ENCODE results near the gene PHLDA2.
"Not testable (repeated sequence)": the region's sequence is repeated elsewhere in the genome, so short reads cannot be mapped to it uniquely, and the experiment has no call there.

Gene PHLDA2

DNA sequence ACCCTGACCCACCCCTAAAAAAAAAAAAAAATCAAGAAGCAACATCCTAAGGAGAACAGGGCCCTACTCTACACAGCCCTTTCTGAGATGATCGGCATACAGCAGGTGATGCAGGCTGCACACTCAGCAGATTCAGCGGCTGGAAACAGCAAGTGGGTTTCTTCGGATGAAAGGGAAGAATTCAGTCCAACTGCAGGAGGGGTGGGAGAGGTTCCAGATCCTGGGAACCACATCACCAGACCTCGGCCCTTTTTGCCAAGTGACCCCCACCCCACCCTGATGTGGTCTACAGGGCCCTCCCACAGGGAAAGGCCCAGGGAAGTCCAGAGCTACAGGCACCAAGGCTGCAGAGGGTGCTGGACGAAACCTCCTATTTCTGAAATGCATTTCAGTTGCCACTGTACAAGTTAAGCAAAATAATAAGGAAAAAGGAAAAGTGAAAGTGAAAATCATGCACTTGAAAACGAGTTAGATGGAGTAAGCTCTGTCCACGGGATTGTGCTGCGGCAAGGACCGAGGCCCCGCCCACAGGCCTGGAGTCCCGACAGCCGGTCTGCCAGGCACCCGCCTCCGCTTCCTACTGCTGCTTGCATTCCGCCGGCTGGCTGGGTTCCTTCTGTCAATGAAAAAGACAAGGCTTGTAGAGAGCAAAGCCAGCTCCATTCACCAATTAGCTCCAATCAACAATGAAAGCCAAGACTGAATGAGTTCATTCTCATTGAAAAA, 16.0 kb upstream of the PHLDA2 start:
- peak; percentile 91 to 98 for DNase-seq

DNA sequence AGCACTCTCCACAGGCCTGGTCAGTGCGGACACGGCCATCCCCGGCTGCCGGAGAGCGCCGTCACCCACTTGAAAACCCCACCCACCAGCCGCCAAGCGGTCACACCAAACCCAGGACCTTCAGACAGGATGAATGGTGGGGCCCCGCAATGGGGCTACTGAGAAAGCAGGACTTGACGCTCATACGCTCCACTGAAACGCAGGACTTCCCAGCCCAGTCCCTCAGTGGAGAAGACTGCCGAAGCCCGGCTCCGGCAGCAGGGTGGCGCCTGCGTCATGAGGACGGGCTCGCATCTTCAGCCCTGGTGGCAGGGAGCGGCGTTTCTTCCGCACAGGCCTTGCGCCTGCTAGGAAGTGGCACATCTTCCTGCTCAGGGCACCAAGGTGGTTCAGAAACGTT, 15.3 kb upstream of the PHLDA2 start:
- no peak for DNase-seq

DNA sequence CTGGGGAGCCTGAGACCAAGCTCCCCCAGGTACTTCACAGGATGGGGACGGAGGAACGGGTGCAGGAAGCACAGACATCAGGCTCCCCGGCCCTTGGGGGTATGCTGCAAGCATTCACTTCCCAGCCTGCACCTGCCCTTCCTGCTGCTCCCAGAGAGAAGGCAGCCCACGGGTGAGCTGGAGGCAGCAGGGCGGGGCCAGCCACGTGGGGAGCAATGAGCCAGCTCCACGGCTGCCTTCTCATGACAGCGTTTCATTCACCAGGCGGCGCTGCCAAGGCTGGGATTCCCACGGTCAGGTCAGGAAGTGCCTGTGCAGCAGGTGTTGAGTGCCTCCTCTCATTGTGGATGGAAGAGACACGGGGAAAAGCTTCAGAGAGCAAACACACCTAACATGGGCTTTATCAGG, 14.5 kb upstream of the PHLDA2 start:
- peak in 1 of 2 donors; percentile 57 for DNase-seq

DNA sequence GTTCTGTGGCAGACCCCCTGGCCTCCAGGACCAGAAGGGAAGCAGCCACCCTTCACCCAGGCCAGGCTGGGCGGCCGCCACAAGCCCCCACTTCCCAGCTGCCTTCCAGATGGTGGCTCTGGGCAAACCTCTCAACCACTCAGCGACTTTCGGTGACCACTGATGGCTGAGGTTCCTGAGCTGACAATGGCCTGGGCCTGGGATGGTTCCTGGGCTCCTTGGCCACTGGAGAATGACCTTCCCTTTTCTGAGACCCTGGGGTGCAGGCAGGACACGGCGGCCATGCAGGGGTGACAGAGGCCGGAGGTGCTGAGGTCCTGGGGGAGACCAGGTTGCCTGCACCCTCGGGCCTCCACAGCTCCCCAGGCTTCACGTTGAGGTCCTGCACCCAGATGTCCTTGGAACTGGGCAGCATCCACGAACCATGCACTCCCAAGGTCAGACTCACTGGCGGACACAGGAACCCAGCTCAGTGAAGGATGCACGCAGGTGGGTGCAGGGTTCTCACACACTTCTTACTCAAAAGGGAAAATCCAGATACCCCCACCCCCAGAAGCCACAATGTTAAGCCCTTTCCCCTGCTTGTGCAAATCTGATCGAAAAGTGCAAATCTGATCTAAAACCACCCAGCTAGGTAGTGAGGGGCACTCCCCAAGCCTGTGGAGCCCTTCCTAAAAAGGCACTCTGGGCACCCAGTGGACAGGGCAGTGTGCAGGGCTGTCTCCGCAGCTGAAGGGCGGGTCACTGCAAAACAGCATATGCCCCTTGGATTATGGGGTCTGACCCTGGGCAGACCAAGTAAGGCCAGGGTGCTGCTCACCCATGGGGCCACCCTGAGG, 13.9 kb upstream of the PHLDA2 start:
- no peak for DNase-seq

DNA sequence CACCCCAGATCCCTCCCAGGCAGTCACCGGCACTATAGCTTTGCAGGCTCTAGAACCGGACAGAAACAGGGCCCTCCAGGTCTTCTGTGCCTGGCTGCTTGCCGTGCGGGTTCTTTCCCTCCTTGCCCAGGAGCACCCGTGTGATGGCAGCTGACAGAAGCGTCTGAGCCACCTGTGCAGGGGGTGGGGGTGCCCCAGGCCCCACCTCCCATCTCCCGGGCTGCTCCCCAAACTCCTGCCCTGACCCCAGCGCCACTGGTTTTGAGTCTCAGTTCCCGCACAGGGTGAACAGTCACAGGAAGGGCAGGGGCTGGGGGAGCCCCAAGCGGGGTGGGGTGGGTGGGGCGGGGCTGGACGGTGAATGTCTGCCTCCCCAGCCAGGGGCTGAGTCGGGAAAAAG, 13.2 kb upstream of the PHLDA2 start:
- DNase-seq, result no peak

DNA sequence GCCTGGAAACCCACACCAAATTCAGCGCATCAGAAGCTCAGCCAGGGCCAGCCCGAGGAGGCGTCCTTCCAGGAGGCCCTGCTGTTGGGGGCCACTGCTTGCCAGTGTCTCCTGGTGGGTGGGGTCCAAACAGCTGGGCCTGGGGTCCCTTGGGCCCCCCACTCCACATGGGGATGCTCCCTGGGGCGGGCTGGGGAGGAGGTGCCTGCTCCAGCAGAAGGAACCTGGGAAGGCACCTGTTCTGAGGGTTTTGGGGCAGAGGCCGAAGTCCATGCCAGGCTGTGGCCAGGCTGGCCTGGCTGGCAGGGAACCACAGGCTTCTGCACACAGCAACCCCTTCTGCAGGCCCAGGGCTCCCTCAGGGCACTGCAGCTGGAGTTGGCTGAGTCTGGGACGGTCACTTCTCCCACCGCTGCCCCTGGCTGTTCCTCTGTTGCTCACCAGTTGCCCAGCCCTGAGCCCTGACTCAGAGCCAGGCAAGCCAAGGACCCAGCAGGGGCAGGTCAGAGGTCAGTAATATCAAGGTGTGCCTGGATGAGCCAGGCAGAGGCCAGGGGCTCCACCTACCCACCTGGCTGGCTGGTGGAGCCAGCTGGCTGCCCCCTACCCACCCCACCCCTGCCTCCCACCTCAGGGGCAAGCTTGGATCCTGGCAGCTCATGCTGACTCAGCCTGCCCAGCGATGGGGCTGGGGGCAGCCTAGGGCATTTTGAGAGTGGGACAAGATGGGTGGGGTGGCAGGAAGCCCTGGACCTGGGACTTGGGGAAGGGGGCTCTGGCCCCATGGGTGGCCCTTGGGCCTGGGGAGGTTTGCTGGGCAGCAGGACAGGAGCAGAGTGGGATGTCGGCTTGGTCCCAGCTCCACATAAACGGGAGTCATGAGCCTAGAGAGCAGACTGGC, 12.0 kb upstream of the PHLDA2 start:
- no peak for DNase-seq

DNA sequence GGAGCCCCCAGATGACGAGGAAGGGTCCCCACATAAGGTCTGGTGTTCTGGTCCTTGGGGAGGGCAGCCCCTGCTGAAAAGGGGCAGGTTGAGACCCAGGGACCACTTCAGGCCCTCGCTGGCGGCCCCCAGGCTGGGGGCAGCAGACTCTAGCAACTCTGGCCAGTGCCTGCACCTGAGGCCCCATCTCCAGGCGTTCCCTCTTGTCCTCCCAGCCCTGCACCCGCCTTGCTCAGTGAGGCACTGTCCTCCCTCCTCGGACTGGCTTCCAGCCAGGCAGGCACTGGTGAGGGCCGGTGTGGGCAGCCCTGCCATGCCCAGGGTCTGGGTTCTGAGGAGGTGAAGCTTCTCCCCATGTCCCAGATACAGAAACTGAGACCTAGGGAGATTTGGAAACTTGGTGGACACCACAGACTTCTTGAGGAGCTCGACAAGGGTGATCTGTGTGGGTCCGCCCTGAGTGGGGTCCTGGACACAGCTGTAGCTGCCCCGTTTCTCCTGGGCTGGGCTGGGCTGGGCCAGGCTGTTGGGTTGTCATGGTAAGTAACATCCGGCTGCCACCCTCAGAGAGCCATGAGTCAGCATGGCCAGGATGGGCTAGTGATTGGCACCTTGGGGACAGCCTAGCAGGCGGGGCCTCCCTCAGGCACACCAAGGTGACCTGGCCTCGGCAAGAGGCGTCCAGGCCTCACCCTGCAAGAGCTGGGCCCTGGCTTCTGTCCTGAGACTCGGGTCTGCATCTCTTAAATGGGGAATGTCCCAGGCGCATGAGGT, 11.1 kb upstream of the PHLDA2 start:
- DNase-seq, result peak in 1 of 2 donors; percentile 42

DNA sequence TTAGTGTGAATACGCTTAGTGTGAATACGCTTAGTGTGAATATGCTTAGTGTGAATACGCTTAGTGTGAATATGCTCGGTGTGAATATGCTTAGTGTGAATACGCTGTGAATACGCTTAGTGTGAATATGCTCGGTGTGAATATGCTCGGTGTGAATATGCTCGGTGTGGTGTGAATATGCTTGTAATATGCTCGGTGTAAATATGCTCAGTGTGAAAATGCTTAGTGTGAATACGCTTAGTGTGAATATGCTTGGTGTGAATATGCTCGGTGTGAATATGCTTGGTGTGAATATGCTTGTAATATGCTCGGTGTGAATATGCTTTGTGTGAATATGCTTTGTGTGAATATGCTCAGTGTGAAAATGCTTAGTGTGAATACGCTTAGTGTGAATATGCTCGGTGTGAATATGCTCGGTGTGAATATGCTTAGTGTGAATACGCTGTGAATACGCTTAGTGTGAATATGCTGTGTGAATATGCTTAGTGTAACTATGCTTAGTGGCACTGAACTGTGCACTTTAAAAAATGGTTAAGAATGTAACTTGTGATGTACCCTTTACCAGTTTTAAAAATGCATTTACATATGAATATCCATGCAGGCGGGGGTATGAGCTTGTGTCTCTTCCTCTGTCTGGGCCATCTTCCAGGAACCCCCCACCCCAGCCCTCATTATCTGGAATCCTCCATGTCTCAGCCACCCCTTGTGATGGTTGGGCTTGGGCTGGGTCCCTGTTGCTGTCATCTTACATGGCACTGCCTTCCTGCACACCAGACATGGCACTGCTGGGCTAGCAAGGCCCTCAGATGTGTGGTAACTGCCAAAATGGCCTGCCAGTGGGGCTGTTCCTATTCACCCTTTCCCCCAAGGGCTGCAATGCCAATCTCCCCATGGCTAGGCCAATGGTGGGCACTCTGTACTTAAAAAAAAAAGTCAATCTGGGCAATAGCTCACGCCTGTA, 9.5 kb upstream of the PHLDA2 start:
- DNase-seq, result not testable (repeated sequence)

DNA sequence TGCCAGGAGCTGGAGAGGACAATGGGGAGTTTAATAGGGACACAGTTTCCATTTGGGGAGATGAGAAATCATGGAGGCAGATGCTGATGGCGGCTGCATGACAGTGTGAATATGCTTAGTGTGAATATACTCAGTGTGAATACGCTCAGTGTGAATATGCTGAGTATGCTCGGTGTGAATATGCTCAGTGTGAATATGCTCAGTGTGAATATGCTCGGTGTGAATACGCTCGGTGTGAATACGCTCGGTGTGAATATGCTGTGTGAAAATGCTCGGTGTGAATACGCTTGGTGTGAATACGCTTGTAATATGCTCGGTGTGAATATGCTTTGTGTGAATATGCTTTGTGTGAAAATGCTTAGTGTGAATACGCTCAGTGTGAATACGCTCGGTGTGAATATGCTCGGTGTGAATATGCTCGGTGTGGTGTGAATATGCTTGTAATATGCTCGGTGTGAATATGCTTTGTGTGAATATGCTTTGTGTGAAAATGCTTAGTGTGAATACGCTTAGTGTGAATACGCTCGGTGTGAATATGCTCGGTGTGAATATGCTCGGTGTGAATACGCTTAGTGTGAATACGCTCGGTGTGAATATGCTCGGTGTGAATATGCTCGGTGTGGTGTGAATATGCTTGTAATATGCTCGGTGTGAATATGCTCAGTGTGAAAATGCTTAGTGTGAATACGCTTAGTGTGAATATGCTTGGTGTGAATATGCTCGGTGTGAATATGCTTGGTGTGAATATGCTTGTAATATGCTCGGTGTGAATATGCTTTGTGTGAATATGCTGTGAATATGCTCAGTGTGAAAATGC, 8.6 kb upstream of the PHLDA2 start:
- not testable (repeated sequence) for DNase-seq

DNA sequence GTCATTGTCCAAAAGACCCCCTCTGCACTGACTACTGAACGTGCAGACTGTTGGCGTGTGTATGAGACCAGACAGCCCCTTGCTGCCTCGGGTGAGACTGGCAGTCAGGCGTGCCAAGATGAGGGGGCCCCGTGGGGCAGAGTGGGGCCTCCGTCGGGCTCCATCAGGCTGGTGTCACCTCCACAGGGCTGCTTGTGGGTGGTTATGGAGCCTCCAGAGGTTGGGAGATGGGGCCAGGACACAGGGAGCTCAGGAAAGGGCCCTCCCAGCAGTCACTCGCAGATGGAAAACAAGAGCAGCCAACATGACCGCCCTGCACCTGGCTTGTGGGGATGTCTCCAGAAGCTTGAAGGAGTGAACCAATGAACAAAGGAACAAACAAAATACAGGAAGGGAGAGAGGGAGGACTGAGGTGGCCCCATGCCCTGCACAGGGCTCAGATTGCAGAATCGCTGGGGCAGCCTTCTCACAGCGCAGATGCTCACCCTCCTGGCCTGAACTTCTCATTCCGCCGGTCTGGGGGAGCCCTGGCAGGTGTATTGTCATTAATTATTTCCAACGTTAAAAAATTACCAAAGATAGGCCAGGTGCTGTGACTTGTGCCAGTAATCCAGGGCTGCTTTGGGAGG, 5.5 kb upstream of the PHLDA2 start:
- DNase-seq, result no peak

DNA sequence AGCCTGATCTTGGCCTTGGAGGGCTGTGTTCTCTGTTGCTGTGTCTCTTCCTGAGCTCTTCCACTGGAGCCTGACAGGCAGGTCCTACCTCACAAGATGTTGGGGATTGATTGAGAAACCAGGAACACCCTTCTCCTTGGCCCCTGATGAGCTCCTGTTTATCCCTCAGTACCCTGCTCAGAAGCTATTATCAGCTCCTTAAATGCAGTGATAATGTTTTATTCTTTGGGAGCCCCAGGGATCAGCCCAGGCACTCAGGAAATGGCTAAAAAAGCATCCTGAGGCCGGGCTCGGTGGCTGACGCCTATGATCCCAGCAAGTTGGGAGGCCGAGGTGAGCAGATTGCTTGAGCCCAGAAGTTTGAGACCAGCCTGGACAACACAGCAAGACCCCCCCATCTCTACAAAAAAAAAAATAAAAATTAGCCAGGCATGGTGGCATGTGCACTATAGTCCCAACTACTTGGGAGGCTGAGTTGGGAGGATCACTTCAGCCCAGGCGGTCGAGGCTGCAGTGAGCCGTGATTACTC, 4.9 kb upstream of the PHLDA2 start:
- no peak for DNase-seq

DNA sequence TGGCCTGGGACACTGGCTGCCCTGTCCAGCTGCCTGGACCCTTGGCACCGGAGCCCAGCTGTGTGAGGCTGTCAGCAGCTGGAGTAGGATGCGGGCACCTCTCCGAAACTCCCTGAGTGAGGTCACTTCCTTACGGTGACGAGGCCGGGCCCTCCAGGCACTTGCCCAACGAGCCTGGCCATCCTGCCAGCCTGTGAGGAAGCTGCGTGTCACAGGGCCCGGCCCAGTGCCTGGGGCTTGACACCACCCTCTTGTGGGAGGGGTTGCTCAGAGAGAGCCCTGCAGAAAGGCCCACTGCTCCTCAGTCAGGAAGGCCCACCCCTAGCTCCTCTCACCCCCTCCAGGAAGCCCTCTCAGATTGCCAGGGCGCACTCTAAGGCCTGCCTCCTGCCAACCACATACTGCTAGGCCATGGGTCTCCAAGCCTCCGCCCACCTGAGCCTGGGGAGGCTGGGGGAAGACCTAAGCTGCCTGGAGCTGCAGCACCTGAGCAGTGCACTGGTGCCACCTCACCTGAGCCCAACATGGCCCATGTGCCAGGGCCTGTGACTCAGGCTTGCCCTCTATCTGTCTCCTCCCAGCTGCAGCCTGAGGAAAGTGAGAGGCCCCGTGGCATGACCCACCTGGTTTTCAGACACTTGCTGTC, 4.3 kb upstream of the PHLDA2 start:
- peak; percentile 96 to 98 for DNase-seq

DNA sequence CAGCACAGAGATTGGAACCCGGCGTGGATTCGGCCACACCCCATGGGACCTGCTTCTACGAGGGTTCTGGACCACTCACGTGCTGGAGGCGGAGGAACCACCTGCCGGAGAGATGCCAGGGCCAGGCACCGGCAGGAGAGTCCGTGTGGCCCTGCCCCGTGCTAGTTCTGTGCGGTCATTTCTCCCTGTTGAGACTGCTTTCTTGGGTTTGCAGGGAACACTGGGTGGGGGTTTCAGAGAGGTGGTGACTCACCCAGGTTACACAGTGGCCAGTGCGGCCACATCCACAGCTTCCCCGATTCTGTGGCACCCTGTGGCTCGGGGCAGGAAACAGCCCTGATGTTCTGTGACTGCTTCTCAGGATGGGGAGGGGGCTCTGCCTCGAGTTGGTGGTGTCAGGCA, 3.6 kb upstream of the PHLDA2 start:
- peak; percentile 19 to 37 for DNase-seq

DNA sequence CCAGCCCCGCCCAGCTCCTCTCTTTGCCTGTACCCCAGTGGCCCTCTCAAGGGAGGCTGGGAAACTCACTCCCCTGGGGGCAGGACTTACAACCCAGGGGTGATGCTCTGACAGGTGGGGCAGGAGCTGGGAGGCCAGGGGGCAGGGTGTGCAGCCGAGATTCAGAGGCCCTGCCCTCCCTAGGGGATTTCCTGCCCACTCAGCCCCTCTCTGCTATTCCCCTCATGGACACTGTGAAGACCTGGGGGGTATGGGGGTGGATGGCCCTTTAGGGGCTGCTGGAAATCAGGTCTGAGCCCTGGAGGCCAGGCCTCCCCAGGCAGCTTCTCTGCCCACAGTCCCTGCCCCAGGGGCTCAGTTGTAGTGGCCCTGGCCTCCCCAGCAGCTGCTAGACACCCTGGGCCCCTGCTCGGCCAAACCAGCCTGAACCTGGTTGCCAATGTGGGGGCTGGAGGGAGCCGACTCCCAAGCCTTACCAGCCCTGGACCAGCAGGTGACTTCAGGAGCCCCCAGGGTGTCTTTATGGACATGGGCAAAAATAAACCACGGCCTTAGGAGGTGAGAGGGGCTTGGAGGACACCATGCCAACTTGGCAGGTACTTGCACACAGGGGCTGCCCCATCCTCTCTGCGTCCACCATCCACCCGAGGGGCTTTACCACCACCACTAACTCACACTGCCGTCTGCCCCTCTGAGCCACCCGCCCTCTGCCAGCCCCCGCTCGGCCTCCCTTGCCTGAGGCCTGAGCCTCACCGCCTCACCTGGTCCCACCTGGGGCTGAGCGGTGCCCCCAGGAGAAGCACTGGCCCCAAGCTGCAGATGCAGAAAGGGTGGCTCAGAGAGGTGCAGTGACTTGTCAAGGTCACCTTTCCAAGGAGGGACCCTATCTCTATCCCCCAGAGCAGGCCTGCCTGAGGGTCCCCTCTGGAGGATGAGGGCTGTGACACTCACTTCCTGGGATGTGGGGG, 2.8 kb upstream of the PHLDA2 start:
- DNase-seq, result no peak

DNA sequence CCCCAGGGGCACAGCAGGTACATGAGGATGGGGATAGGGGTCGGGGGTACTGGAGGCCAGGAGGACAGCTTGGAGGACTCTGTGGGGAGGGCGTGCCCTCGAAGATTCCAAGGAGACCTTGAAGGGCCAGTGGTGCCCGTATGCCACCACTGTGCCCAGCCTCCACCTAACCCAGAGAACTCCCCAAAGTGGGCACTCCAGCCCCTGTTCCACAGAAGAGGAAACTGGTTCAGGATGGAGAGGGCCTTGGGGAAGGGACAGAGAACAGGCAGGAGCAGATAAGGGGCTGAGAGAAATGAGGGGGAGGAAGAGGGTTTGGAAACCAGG, 2.2 kb upstream of the PHLDA2 start:
- no peak for DNase-seq

DNA sequence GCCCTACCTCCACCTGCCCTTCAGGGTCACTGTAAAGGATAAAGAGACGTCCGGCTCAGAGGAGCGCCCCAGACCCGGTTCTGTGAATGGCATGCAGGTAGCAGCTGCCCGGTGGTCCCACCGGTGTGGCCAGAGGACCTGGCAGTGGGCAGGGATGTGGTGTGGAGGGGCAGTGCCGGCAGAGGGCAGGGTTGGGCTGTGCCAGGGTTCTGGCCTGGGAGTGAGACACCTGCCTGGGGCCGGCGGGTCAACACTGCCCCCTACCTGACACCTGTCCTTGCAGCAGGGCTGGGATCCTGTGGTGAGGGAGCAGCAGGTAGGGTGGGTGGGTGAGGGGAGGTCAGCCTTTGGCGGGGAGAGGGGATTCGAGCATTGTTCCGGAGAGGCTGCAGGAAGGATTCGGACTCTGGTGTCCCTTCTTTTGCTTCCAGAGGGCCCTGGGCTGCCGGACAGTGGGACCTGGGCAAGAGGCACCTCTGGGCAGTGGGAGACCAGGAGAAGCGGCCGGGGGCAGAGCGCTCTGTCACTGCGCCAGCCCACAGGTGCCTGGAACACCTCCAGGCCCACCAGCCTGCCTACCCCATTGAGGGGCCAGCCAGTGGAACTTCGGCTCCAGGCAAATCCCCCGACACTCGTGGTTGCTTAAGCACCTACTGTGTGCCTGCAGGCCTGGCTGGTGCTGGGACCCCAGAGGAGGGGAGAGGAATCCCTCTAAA, 1.6 kb upstream of the PHLDA2 start:
- DNase-seq, result peak in 1 of 2 donors; percentile 44
